Adrenal gland (tissue), 12 donors: ENCODE results near the gene BUB3. TPM values are rescaled to one million over a fixed set of nuclear protein-coding genes. Genes with fewer than 3 reads are reported as not detected.

ENCODE experiments used
- DNase-seq, 7 donors: peaks; one replicate each; pipeline ENCODE4 v3.0.0-alpha.2; 2019 to 2020
- H3K27ac ChIP-seq, 5 donors: fragments of 200-600 bp; sonication (generic) in 4 of 5; 1 replicate in 3 of 5; 2 replicates in 2 of 5; pipeline versions ENCODE4 v1.5.1 to v1.8.0; 2016 to 2020; ENCODE audit warnings: mild to moderate bottlenecking in 1 of 5
- H3K27me3 ChIP-seq: fragments of 200-600 bp; 2 replicates; pipeline ENCODE4 v1.8.0; 2021
- H3K36me3 ChIP-seq, 2 donors: fragments of 200-600 bp; replicated peaks in 1 of 2; 1 replicate in 1 of 2; 2 replicates in 1 of 2; pipeline versions ENCODE4 v1.5.1 to v1.8.0; 2018 to 2022
- H3K4me1 ChIP-seq, 2 donors: fragments of 200-600 bp; replicated peaks in 1 of 2; 1 replicate in 1 of 2; 2 replicates in 1 of 2; pipeline versions ENCODE4 v1.5.1 to v1.8.0; 2018 to 2021
- H3K4me3 ChIP-seq, 4 donors: fragments of 200-600 bp; sonication (generic) in 3 of 4; one replicate each; pipeline ENCODE4 v1.5.1; 2016 to 2018
- H3K9me3 ChIP-seq, 3 donors: fragments of 200-600 bp; sonication (generic) in 1 of 3; replicated peaks in 1 of 3; 1 replicate in 2 of 3; 2 replicates in 1 of 3; pipeline versions ENCODE4 v1.5.1 to v1.8.0; 2016 to 2021
- POLR2A ChIP-seq, 2 donors: fragments of 450-650 bp; IDR thresholded peaks; one replicate each; pipeline ENCODE4 v1.6.1; 2017; ENCODE audit warnings: antibody characterized with exemption in 2 of 2, mild to moderate bottlenecking in 2 of 2, moderate library complexity in 1 of 2
- WGBS, 4 donors: extraction: QIAGEN DNeasy Blood & Tissue Kit in 2 of 4; methylation state at CpG; one replicate each; pipeline versions ENCODE4 v1.1.5 to v1.1.7; 2013 to 2017; 5-methylcytosine and 5-hydroxymethylcytosine counted together
- intact Hi-C, 2 donors: fragments of 100-400 bp; cut with DNase I; formaldehyde crosslinking; loops; one replicate each; pipeline versions ENCODE4 v1.14.1 to v1.15.0; 2022 to 2023
- polyA plus RNA-seq, 3 donors: library from polyadenylated mRNA; stranded (reverse); fragments of 200-250 nt in 2 of 3; fragments of 350-450 nt in 1 of 3; fragmentation: Illumina TruSeq in 1 of 3; extraction: RNeasy Lipid Tissue Mini Kit (QIAGEN cat#74804) in 1 of 3; gene quantifications; one replicate each; pipeline ENCODE4 v1.2.3, GENCODE V29; 2013 to 2014
- total RNA-seq, 9 donors: library from RNA; depleted of rRNA in 4 of 9; stranded (reverse); fragments of >200 nt in 4 of 9; fragments of 120-200 nt in 1 of 9; fragmentation: NEBNext Ultra II Directional in 1 of 9; extraction: Animal tissue kit (Norgen Biotek cat#: 25700) in 1 of 9; gene quantifications; one replicate each; pipeline versions ENCODE4 v1.1.0 to v1.2.4, GENCODE V29; 2013 to 2023
- TF ChIP-seq, protein P1 (sequence below), 6 experiments: fragments of 450-650 bp in 4 of 6; fragments of 200-600 bp in 2 of 6; sonication (generic) in 1 of 6; IDR thresholded peaks; 1 replicate in 5 of 6; 2 replicates in 1 of 6; pipeline versions ENCODE4 v1.5.1 to v1.8.0; 2016 to 2021; ENCODE audit warnings: antibody characterized with exemption in 6 of 6, mild to moderate bottlenecking in 2 of 6, moderate library complexity in 1 of 6
- donor health status: healthy with polysubstance abuse.
- donor health status: Bipolar disorder and iron deficiency.
- donor health status: DM: yes; HTN: yes; CAD: no.
- donor health status: DM: no; HTN: no; CAD: no.
- donor health status: DM: no; HTN: no; CAD: no.
- donor health status: DM: yes; HTN: yes; CAD: no.

The BUB3 gene
- total and polyA plus RNA-seq, 12 donors, result 23.8 to 167 (median 106) TPM

DNA sequence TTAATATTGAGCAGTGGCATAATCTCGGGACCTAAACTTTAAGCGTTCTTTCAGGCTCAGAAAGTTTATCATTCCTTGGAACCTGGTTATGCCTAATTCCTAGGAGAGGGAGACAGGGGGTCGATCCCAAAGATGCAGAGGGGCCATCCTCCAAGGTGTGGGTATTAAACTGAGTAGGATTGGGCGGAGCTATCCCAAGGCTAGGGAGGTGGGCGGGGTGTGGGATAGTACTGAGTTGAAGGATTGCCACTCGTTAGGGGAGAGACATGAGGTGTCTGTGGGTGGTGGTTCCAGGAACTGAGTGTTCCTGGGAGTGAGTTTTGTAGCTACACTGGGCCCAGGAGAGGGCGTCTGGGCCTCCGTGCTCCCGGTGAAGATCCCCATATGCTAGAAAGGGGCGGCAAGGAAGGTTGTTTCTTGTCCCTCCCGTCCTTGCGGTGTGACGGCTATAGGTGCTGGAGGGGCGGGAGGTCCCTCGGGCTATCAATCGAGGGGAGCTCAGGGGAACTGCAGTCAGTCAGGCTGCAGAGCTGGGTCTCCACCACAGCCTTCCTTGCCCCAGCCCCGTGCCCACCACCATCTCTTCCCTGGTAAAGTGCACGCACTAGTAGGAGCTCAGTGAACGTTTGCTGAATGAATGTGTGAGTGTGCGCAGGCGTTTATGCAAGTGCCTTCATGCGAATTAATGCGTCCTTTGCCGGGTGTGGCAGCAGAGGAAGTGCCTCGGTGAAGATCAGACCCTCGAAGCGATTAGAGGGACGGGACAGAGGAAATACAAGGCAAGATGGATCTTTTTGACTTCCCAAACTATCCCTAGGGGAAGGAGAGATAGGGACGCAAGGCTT is 9.3 kb upstream of the BUB3 start:
- Histone ChIP-seq H3K4me3 (no peak overlapping the region), H3K4me1 (peaks cover 5 to 21% of the 10 kb centered on the region in 2 donors), H3K27me3 (peaks cover 98% of the 10 kb centered on the region), H3K9me3 (no peaks in the 10 kb centered on the region), H3K36me3 (no peaks in the 10 kb centered on the region), H3K27ac (no peak overlapping the region)
- no peak for DNase-seq
- 4 to 9% (median 6%) methylated on average over 25 to 29 of the region's 29 CpGs for WGBS, 4 donors
- TF ChIP-seq POLR2A (IDR thresholded peaks at IDR 0.05), result no peak
- TF ChIP-seq, protein P1, sequence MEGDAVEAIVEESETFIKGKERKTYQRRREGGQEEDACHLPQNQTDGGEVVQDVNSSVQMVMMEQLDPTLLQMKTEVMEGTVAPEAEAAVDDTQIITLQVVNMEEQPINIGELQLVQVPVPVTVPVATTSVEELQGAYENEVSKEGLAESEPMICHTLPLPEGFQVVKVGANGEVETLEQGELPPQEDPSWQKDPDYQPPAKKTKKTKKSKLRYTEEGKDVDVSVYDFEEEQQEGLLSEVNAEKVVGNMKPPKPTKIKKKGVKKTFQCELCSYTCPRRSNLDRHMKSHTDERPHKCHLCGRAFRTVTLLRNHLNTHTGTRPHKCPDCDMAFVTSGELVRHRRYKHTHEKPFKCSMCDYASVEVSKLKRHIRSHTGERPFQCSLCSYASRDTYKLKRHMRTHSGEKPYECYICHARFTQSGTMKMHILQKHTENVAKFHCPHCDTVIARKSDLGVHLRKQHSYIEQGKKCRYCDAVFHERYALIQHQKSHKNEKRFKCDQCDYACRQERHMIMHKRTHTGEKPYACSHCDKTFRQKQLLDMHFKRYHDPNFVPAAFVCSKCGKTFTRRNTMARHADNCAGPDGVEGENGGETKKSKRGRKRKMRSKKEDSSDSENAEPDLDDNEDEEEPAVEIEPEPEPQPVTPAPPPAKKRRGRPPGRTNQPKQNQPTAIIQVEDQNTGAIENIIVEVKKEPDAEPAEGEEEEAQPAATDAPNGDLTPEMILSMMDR (IDR thresholded peaks at IDR 0.05), result no peak
- intact Hi-C loops, result no loop called here

DNA sequence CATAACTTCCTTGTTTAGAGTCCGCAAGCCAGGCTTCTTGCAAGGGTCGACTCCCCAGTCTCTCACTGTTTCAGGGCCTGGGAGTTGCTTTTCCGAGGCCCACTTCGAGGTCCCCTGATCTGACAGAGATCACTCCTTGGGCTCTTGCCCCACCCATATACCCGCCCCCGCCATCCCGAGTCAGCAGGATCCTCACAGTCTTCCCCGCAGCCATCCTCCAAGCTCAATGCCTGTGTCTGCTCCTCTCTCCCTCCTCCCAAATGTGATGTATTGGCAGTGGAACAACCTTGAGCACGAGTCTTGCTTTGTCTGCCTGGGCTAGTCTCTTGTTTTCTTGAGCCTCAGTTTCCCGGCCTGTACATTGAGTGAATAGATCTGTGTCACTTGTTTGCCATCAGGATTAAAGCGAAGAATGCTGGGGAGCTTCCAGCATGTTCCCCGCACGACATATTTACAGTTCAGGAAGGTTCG is 8.6 kb upstream of the BUB3 start:
- no peak for TF ChIP-seq POLR2A (IDR thresholded peaks at IDR 0.05)
- TF ChIP-seq, protein P1 (IDR thresholded peaks at IDR 0.05), result no peak
- H3K27ac ChIP-seq, result no peak overlapping the region
- DNase-seq, result no peak
- no peaks in the 10 kb centered on the region for H3K36me3 ChIP-seq
- WGBS, 4 donors, result 6 to 15% (median 10%) methylated on average over 9 to 14 of the region's 14 CpGs
- peaks cover 7 to 25% of the 10 kb centered on the region in 2 donors for H3K4me1 ChIP-seq
- H3K27me3 ChIP-seq, result peaks cover 98% of the 10 kb centered on the region
- H3K9me3 ChIP-seq, result no peaks in the 10 kb centered on the region
- intact Hi-C loops, result no loop called here
- H3K4me3 ChIP-seq, result no peak overlapping the region

DNA sequence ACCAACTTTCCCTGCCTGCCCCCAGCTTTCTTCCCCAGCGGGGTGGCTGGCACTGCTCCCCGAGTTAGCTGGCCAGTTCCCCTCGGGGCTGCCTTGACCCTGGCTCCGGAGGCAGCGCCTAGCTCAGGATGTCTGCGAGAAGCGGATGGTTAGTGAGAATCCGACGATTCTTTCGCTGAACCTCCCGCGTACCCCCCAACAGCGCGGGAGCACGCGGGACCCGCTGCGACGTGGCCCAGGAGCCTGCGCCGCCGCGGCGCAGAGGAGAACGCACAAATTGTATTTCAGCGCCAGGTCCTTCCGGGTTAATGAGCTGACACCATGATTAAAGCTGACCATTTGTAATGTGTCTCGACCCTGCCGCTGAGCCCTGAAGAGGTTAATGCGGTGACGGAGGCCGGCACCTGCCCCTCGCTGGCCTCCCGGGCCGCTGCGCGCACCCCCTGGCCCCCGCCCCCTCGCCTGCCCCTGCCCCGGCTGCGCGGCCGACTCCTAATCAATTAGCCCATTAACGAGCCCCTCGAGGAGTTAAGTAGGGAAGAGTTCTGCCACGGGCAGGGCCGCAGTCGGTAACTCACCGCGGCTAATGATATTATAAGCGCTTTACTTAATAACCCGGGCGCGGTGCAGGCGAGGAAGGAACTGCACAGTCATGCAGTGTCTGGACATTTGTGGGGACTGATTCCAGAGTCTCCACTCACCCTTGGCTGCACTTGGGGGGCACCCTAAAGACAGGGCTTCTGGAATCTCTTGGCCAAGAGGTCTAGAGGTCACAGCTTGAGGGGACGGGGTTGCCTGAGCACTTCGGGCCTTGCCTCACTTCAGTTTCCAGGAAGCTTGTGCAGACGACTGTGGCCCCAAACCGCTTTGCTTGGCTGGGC is 7.9 kb upstream of the BUB3 start:
- Histone ChIP-seq H3K4me1 (peaks cover 7 to 32% of the 10 kb centered on the region in 2 donors), H3K9me3 (no peaks in the 10 kb centered on the region), H3K4me3 (no peak overlapping the region), H3K27me3 (peaks cover 98% of the 10 kb centered on the region), H3K27ac (no peak overlapping the region), H3K36me3 (no peaks in the 10 kb centered on the region)
- TF ChIP-seq, protein P1 (IDR thresholded peaks at IDR 0.05), result no peak
- no peak for TF ChIP-seq POLR2A (IDR thresholded peaks at IDR 0.05)
- no peak for DNase-seq
- 4 to 7% (median 6%) methylated on average over 23 to 59 of the region's 59 CpGs for WGBS, 4 donors
- intact Hi-C loops, result no loop called here
